Measurements from ENCODE around the gene TTC38.
A peak's percentile ranks its signal among the peaks of the same experiment; 100 is the strongest.

TTC38 gene

GRCh38 chr22:46239261-46240048 lies 28.4 kb upstream of the TTC38 start:
- Mint-ChIP-seq H3K9me3 (no peaks in the 10 kb centered on the region), H3K27me3 (no peaks in the 10 kb centered on the region), H3K36me3 (peaks cover 14% of the 10 kb centered on the region), H3K4me3 (peak overlapping the region; percentile 1), H3K4me1 (peaks cover 8% of the 10 kb centered on the region), H3K27ac (peak overlapping the region; percentile 24)
- no peak for DNase-seq (ENCODE audit: low spot score in 2 of 2)
- ATAC-seq (ENCODE audit: low read depth) = peak; percentile 44

GRCh38 chr22:46240073-46240472 lies 27.7 kb upstream of the TTC38 start:
- H3K9me3 Mint-ChIP-seq = no peaks in the 10 kb centered on the region
- no peak for ATAC-seq (ENCODE audit: low read depth)
- DNase-seq (ENCODE audit: low spot score in 2 of 2) = no peak
- peaks cover 8% of the 10 kb centered on the region for H3K4me1 Mint-ChIP-seq
- H3K36me3 Mint-ChIP-seq = peaks cover 10% of the 10 kb centered on the region
- H3K4me3 Mint-ChIP-seq = peak overlapping the region; percentile 1
- no peaks in the 10 kb centered on the region for H3K27me3 Mint-ChIP-seq
- H3K27ac Mint-ChIP-seq = peak overlapping the region; percentile 24

- no peak overlapping the region for H3K27ac Mint-ChIP-seq
- ATAC-seq (ENCODE audit: low read depth) (no peak), DNase-seq (ENCODE audit: low spot score in 2 of 2) (no peak)
- no peaks in the 10 kb centered on the region for H3K9me3 Mint-ChIP-seq
- no peak overlapping the region for H3K4me3 Mint-ChIP-seq
- H3K36me3 Mint-ChIP-seq = peaks cover 8% of the 10 kb centered on the region
- H3K4me1 Mint-ChIP-seq = peaks cover 8% of the 10 kb centered on the region
- no peaks in the 10 kb centered on the region for H3K27me3 Mint-ChIP-seq
Measured at GRCh38 chr22:46240506-46240905, 27.3 kb upstream of the TTC38 start.

GRCh38 chr22:46240907-46241306 lies 26.9 kb upstream of the TTC38 start:
- H3K36me3 Mint-ChIP-seq = peaks cover 10% of the 10 kb centered on the region
- ATAC-seq (ENCODE audit: low read depth) (no peak), DNase-seq (ENCODE audit: low spot score in 2 of 2) (no peak)
- peaks cover 8% of the 10 kb centered on the region for H3K4me1 Mint-ChIP-seq
- no peak overlapping the region for H3K4me3 Mint-ChIP-seq
- no peaks in the 10 kb centered on the region for H3K27me3 Mint-ChIP-seq
- no peak overlapping the region for H3K27ac Mint-ChIP-seq
- no peaks in the 10 kb centered on the region for H3K9me3 Mint-ChIP-seq

GRCh38 chr22:46241396-46242007 lies 26.3 kb upstream of the TTC38 start:
- ATAC-seq (ENCODE audit: low read depth) = no peak
- H3K9me3 Mint-ChIP-seq = no peaks in the 10 kb centered on the region
- H3K4me3 Mint-ChIP-seq = no peak overlapping the region
- H3K27me3 Mint-ChIP-seq = no peaks in the 10 kb centered on the region
- H3K4me1 Mint-ChIP-seq = peaks cover 8% of the 10 kb centered on the region
- no peak for DNase-seq (ENCODE audit: low spot score in 2 of 2)
- no peak overlapping the region for H3K27ac Mint-ChIP-seq
- H3K36me3 Mint-ChIP-seq = peaks cover 9% of the 10 kb centered on the region

- H3K27ac Mint-ChIP-seq = no peak overlapping the region
- ATAC-seq (ENCODE audit: low read depth) (no peak), DNase-seq (ENCODE audit: low spot score in 2 of 2) (no peak)
- H3K27me3 Mint-ChIP-seq = no peaks in the 10 kb centered on the region
- H3K9me3 Mint-ChIP-seq = no peaks in the 10 kb centered on the region
- peaks cover 9% of the 10 kb centered on the region for H3K36me3 Mint-ChIP-seq
- peaks cover 10% of the 10 kb centered on the region for H3K4me1 Mint-ChIP-seq
- H3K4me3 Mint-ChIP-seq = no peak overlapping the region
Measured at GRCh38 chr22:46242076-46242475, 25.7 kb upstream of the TTC38 start.

- Mint-ChIP-seq H3K4me1 (peaks cover 10% of the 10 kb centered on the region), H3K27me3 (no peaks in the 10 kb centered on the region), H3K36me3 (peaks cover 7% of the 10 kb centered on the region), H3K4me3 (no peak overlapping the region), H3K9me3 (no peaks in the 10 kb centered on the region), H3K27ac (no peak overlapping the region)
- ATAC-seq (ENCODE audit: low read depth) (no peak), DNase-seq (ENCODE audit: low spot score in 2 of 2) (no peak)
Measured at GRCh38 chr22:46244771-46245170, 23.0 kb upstream of the TTC38 start.

GRCh38 chr22:46245511-46245910 lies 22.3 kb upstream of the TTC38 start:
- H3K27ac Mint-ChIP-seq = no peak overlapping the region
- peaks cover 9% of the 10 kb centered on the region for H3K4me1 Mint-ChIP-seq
- no peaks in the 10 kb centered on the region for H3K27me3 Mint-ChIP-seq
- no peak overlapping the region for H3K4me3 Mint-ChIP-seq
- H3K9me3 Mint-ChIP-seq = no peaks in the 10 kb centered on the region
- DNase-seq (ENCODE audit: low spot score in 2 of 2) (no peak), ATAC-seq (ENCODE audit: low read depth) (no peak)
- peaks cover 7% of the 10 kb centered on the region for H3K36me3 Mint-ChIP-seq

GRCh38 chr22:46246178-46246577 lies 21.6 kb upstream of the TTC38 start:
- no peaks in the 10 kb centered on the region for H3K9me3 Mint-ChIP-seq
- H3K4me1 Mint-ChIP-seq = peaks cover 11% of the 10 kb centered on the region
- DNase-seq (ENCODE audit: low spot score in 2 of 2) = no peak
- no peaks in the 10 kb centered on the region for H3K27me3 Mint-ChIP-seq
- no peak overlapping the region for H3K27ac Mint-ChIP-seq
- H3K4me3 Mint-ChIP-seq = no peak overlapping the region
- peaks cover 7% of the 10 kb centered on the region for H3K36me3 Mint-ChIP-seq
- no peak for ATAC-seq (ENCODE audit: low read depth)

GRCh38 chr22:46247443-46247975 lies 20.3 kb upstream of the TTC38 start:
- H3K4me1 Mint-ChIP-seq = peaks cover 17% of the 10 kb centered on the region
- no peak overlapping the region for H3K27ac Mint-ChIP-seq
- peaks cover 7% of the 10 kb centered on the region for H3K36me3 Mint-ChIP-seq
- no peaks in the 10 kb centered on the region for H3K27me3 Mint-ChIP-seq
- DNase-seq (ENCODE audit: low spot score in 2 of 2) (no peak), ATAC-seq (ENCODE audit: low read depth) (no peak)
- no peaks in the 10 kb centered on the region for H3K9me3 Mint-ChIP-seq
- no peak overlapping the region for H3K4me3 Mint-ChIP-seq

GRCh38 chr22:46250035-46250782 lies 17.6 kb upstream of the TTC38 start, which contains the start of gene CDPF1:
Gene CDPF1, minus strand, starts transcription at chr22:46250293. Its CDS starts 2,009 bp downstream, at chr22:46248284.
- Mint-ChIP-seq H3K4me3 (peak within 1 kb of the TSS; percentile 86), H3K27ac (peak within 1 kb of the TSS; percentile 67), H3K9me3 (no peaks in the 10 kb centered on the region), H3K4me1 (peaks cover 17% of the 10 kb centered on the region), H3K36me3 (peaks cover 2% of the 10 kb centered on the region), H3K27me3 (no peaks in the 10 kb centered on the region)
- DNase-seq (ENCODE audit: low spot score in 2 of 2) = peak; percentile 79 to 85
- ATAC-seq (ENCODE audit: low read depth) = peak; percentile 93

GRCh38 chr22:46250783-46251125 lies 17.1 kb upstream of the TTC38 start:
- Mint-ChIP-seq H3K4me3 (peak overlapping the region; percentile 86), H3K27ac (peak overlapping the region; percentile 67), H3K4me1 (peaks cover 17% of the 10 kb centered on the region), H3K27me3 (no peaks in the 10 kb centered on the region), H3K9me3 (no peaks in the 10 kb centered on the region), H3K36me3 (no peaks in the 10 kb centered on the region)
- ATAC-seq (ENCODE audit: low read depth) = no peak
- no peak for DNase-seq (ENCODE audit: low spot score in 2 of 2)

GRCh38 chr22:46251266-46251665 lies 16.5 kb upstream of the TTC38 start:
- Mint-ChIP-seq H3K27me3 (no peaks in the 10 kb centered on the region), H3K4me1 (peaks cover 17% of the 10 kb centered on the region), H3K27ac (peak overlapping the region; percentile 67), H3K9me3 (no peaks in the 10 kb centered on the region), H3K4me3 (peak overlapping the region; percentile 86), H3K36me3 (no peaks in the 10 kb centered on the region)
- no peak for DNase-seq (ENCODE audit: low spot score in 2 of 2)
- no peak for ATAC-seq (ENCODE audit: low read depth)

GRCh38 chr22:46251816-46252380 lies 15.9 kb upstream of the TTC38 start:
- peaks cover 15% of the 10 kb centered on the region for H3K4me1 Mint-ChIP-seq
- no peak for DNase-seq (ENCODE audit: low spot score in 2 of 2)
- no peak overlapping the region for H3K27ac Mint-ChIP-seq
- no peaks in the 10 kb centered on the region for H3K36me3 Mint-ChIP-seq
- H3K9me3 Mint-ChIP-seq = no peaks in the 10 kb centered on the region
- H3K4me3 Mint-ChIP-seq = no peak overlapping the region
- no peaks in the 10 kb centered on the region for H3K27me3 Mint-ChIP-seq
- no peak for ATAC-seq (ENCODE audit: low read depth)
